C4-2B (cell line): Measurements from ENCODE around the gene CRY1.

ENCODE experiments used
- ZFX ChIP-seq: fragments of 450-650 bp; IDR thresholded peaks from 2 replicates; pipeline ENCODE4 v1.6.1; 2017
- TF ChIP-seq, protein P1 (sequence below): fragments of 450-650 bp; conservative IDR thresholded peaks from 2 replicates; pipeline ENCODE4 v1.5.1; 2017; ENCODE audit warnings: mild to moderate bottlenecking

DNA sequence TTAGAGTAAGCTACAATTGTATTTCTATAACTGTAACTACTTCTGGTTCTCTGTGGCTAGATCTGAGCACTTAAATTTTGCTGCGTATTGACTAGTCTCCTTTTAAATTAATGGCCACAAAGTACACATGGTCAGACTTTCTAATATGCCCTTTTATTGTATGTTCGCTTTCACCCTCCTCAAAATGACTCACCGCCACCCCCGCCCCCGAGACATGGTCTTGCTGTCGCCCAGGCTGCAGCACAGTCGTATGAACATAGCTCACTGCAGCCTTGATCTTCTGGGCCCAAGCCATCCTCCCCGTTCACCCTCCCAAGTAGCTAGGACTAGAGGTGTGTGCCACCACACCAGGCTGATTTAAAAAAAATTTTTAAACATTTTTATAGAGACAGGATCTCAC lies 118.3 kb downstream of the CRY1 start:
- TF ChIP-seq, protein P1, sequence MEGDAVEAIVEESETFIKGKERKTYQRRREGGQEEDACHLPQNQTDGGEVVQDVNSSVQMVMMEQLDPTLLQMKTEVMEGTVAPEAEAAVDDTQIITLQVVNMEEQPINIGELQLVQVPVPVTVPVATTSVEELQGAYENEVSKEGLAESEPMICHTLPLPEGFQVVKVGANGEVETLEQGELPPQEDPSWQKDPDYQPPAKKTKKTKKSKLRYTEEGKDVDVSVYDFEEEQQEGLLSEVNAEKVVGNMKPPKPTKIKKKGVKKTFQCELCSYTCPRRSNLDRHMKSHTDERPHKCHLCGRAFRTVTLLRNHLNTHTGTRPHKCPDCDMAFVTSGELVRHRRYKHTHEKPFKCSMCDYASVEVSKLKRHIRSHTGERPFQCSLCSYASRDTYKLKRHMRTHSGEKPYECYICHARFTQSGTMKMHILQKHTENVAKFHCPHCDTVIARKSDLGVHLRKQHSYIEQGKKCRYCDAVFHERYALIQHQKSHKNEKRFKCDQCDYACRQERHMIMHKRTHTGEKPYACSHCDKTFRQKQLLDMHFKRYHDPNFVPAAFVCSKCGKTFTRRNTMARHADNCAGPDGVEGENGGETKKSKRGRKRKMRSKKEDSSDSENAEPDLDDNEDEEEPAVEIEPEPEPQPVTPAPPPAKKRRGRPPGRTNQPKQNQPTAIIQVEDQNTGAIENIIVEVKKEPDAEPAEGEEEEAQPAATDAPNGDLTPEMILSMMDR = no peak
- no peak for TF ChIP-seq ZFX
